ENCODE data around the gene SORCS2.

GRCh38 chr4:7197910-7198309, 5.6 kb downstream of the SORCS2 start:
- TF ChIP-seq FOXK2 (IDR thresholded peaks at IDR 0.05) = no peak
- TF ChIP-seq HDGF (IDR thresholded peaks at IDR 0.05; ENCODE audit: borderline replicate concordance) = no peak
- no peak for TF ChIP-seq SP1 (IDR thresholded peaks at IDR 0.05)
- no peak for TF ChIP-seq FOXM1 (IDR thresholded peaks at IDR 0.05; ENCODE audit: borderline replicate concordance)
- TF ChIP-seq ARNT (IDR thresholded peaks at IDR 0.05) = no peak
- TF ChIP-seq CTBP1 (IDR thresholded peaks at IDR 0.05; ENCODE audit: borderline replicate concordance) = no peak
- no peak for TF ChIP-seq ELF4 (IDR thresholded peaks at IDR 0.05)
- TF ChIP-seq NFRKB (IDR thresholded peaks at IDR 0.05) = no peak
- no peak for TF ChIP-seq BHLHE40 (IDR thresholded peaks at IDR 0.05; ENCODE audit: borderline replicate concordance)
- no peak for TF ChIP-seq L3MBTL2 (conservative IDR thresholded peaks at IDR 0.05)
- no peak for TF ChIP-seq FOXA1 (IDR thresholded peaks at IDR 0.05)
- TF ChIP-seq PKNOX1 (IDR thresholded peaks at IDR 0.05) = no peak
- TF ChIP-seq SUZ12 (IDR thresholded peaks at IDR 0.05) = no peak
- TF ChIP-seq TARDBP (IDR thresholded peaks at IDR 0.05) = no peak
